ENCODE results near the gene RAI1. TPM values are rescaled to one million over a fixed set of nuclear protein-coding genes. Genes with fewer than 3 reads are reported as not detected.
A peak's percentile ranks its signal among the peaks of the same experiment; 100 is the strongest.

RAI1 gene
- total RNA-seq, 2 donors from 2014 or later = 35.9 to 42.9 TPM

- Mint-ChIP-seq H3K27ac (no peak overlapping the region), H3K9me3 (no peaks in the 10 kb centered on the region), H3K4me3 (no peak overlapping the region), H3K27me3 (ENCODE audit: insufficient read depth) (peaks cover 7% of the 10 kb centered on the region), H3K36me3 (ENCODE audit: low read depth) (peaks cover 10% of the 10 kb centered on the region), H3K4me1 (peaks cover 48% of the 10 kb centered on the region)
- DNase-seq = no peak
- H3K27ac ChIP-seq (ENCODE audit: low read depth, low read length) = no peak overlapping the region
- H3K36me3 ChIP-seq (ENCODE audit: control insufficient read depth, insufficient read depth, low read length) = peaks cover 14% of the 10 kb centered on the region
- TF ChIP-seq CTCF (conservative IDR thresholded peaks at IDR 0.05) = no peak
- H3K9ac ChIP-seq (ENCODE audit: extremely low read depth, low read length, poor library complexity, severe bottlenecking) = no peak overlapping the region
- H3K4me1 ChIP-seq (ENCODE audit: control insufficient read depth, insufficient read depth, low read length) = peaks cover 33% of the 10 kb centered on the region
- 86 to 91% methylated on average over 6 of the region's 6 CpGs for WGBS, 2 experiments (ENCODE audit: insufficient coverage in 1 of 2, insufficient read length in 1 of 2)
- H3K9me3 ChIP-seq (ENCODE audit: control insufficient read depth, low read length) = no peaks in the 10 kb centered on the region
- H3K4me3 ChIP-seq (ENCODE audit: low read length) = no peak overlapping the region
- no peaks in the 10 kb centered on the region for H3K27me3 ChIP-seq (ENCODE audit: control insufficient read depth, insufficient read depth, low read length, poor library complexity, severe bottlenecking)
Measured at GRCh38 chr17:17789410-17789809, 108.2 kb downstream of the RAI1 start.

DNA sequence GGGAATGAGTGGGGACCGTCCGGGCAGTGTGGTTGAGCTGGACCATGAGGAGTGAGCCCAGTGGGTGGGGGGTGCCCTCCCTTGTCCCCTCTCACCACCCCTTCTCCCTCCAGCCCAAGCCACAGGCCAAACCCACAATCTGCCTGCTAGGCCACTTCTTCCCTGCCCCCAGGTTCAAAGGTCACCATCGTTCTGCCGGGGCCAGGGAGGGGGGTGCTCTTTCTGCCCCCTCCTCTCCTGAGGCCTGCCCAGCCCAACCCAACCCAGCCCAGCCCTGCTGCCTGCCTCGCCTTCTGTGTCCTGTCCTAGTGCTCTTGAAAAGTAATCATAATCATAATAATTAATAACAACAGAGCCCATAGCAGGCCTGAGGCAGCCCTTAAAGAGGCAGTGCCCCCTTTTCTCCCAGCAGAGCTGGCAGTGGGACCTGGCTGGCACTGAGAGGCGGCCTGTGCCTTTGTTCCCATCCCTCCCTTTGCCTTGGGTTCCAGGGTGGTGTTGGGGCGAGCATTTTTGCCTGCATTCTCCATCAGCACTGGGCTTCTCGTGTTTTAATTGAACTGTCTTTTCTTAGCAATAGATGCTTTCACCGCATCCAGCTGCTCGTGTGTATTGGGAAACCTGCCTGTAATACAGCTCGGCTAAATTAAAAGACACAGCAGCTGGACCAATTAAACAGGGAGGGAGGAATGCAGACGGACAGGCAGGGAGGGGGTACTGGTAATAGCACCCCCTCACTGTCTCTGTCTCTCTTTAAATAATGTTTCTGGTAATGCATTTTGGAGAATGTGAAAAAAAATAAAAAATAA is 108.8 kb downstream of the RAI1 start:
- H3K9ac ChIP-seq (ENCODE audit: extremely low read depth, low read length, poor library complexity, severe bottlenecking) = no peak overlapping the region
- DNase-seq = no peak
- peaks cover 28% of the 10 kb centered on the region for H3K4me1 ChIP-seq (ENCODE audit: control insufficient read depth, insufficient read depth, low read length)
- H3K27ac ChIP-seq (ENCODE audit: low read depth, low read length) = peak overlapping the region; percentile 60
- H3K27ac Mint-ChIP-seq = no peak overlapping the region
- H3K9me3 Mint-ChIP-seq = no peaks in the 10 kb centered on the region
- H3K36me3 Mint-ChIP-seq (ENCODE audit: low read depth) = peaks cover 12% of the 10 kb centered on the region
- 74 to 91% methylated on average over 8 to 11 of the region's 12 CpGs for WGBS, 2 experiments (ENCODE audit: insufficient coverage in 1 of 2, insufficient read length in 1 of 2)
- H3K27me3 ChIP-seq (ENCODE audit: control insufficient read depth, insufficient read depth, low read length, poor library complexity, severe bottlenecking) = no peaks in the 10 kb centered on the region
- H3K4me1 Mint-ChIP-seq = peaks cover 42% of the 10 kb centered on the region
- no peaks in the 10 kb centered on the region for H3K9me3 ChIP-seq (ENCODE audit: control insufficient read depth, low read length)
- no peak overlapping the region for H3K4me3 Mint-ChIP-seq
- TF ChIP-seq CTCF (conservative IDR thresholded peaks at IDR 0.05) = no peak
- peaks cover 4% of the 10 kb centered on the region for H3K27me3 Mint-ChIP-seq (ENCODE audit: insufficient read depth)
- H3K36me3 ChIP-seq (ENCODE audit: control insufficient read depth, insufficient read depth, low read length) = peaks cover 19% of the 10 kb centered on the region
- H3K4me3 ChIP-seq (ENCODE audit: low read length) = no peak overlapping the region

DNA sequence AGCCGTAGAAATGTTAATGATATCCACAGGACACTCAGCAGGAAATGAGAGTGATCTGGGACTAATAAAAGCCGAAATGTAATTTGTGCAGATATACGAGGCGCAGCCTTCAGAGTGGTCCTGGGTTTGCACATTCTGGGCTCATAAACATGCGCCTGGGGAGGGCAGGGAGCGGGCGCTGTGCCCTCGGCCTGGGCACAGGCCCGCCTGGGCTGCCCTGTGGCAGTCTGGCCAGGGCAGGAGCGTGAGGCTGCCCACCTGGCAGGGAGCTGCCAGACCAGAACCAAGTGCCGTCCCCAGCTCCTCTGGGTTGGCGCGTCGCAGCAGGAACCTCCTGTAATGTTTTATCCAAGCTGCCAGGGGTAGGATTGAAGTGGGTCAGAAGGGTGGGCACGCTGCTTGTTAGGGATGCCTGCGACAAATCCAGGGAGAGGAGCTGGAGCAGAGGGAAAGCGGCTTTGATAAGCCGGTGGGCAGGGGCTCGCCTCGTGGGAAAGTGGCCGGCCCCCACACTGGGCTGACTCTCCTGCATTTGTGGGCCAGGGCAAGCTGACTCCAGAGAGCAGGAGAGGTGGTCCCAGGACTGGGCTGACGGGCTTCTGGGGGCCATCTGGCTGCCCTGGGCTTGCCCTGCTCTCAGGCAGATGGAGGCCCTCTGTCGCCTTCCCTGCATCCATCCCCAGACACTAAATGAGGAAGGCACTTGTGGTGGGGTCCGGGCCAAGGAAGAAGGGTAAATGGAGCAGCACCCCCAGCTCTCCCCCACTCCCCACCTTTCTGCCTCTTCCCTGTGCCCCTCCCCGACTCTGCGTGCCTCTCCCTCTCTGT is 109.6 kb downstream of the RAI1 start:
- WGBS, 2 experiments (ENCODE audit: insufficient coverage in 1 of 2, insufficient read length in 1 of 2) = 89 to 92% methylated on average over 17 to 25 of the region's 26 CpGs
- H3K4me3 ChIP-seq (ENCODE audit: low read length) = no peak overlapping the region
- Mint-ChIP-seq H3K27me3 (ENCODE audit: insufficient read depth) (peaks cover 4% of the 10 kb centered on the region), H3K36me3 (ENCODE audit: low read depth) (peaks cover 12% of the 10 kb centered on the region), H3K27ac (no peak overlapping the region), H3K4me3 (no peak overlapping the region), H3K4me1 (peaks cover 34% of the 10 kb centered on the region), H3K9me3 (no peaks in the 10 kb centered on the region)
- peaks cover 21% of the 10 kb centered on the region for H3K36me3 ChIP-seq (ENCODE audit: control insufficient read depth, insufficient read depth, low read length)
- H3K4me1 ChIP-seq (ENCODE audit: control insufficient read depth, insufficient read depth, low read length) = peaks cover 20% of the 10 kb centered on the region
- TF ChIP-seq CTCF (conservative IDR thresholded peaks at IDR 0.05) = no peak
- no peaks in the 10 kb centered on the region for H3K27me3 ChIP-seq (ENCODE audit: control insufficient read depth, insufficient read depth, low read length, poor library complexity, severe bottlenecking)
- H3K9ac ChIP-seq (ENCODE audit: extremely low read depth, low read length, poor library complexity, severe bottlenecking) = no peak overlapping the region
- H3K27ac ChIP-seq (ENCODE audit: low read depth, low read length) = peak overlapping the region; percentile 60
- no peaks in the 10 kb centered on the region for H3K9me3 ChIP-seq (ENCODE audit: control insufficient read depth, low read length)
- no peak for DNase-seq

Measured in endodermal cell (in vitro differentiated cells).